Pons (tissue), 1 donor: Measurements from ENCODE around the gene HSPA1L.
"Not testable (repeated sequence)": the region's sequence is repeated elsewhere in the genome, so short reads cannot be mapped to it uniquely, and the experiment has no call there.

Experiments used
- DNase-seq: peaks from one replicate; pipeline ENCODE4 v3.0.0-alpha.2; 2016; ENCODE audit warnings: low spot score

The HSPA1L gene

DNA sequence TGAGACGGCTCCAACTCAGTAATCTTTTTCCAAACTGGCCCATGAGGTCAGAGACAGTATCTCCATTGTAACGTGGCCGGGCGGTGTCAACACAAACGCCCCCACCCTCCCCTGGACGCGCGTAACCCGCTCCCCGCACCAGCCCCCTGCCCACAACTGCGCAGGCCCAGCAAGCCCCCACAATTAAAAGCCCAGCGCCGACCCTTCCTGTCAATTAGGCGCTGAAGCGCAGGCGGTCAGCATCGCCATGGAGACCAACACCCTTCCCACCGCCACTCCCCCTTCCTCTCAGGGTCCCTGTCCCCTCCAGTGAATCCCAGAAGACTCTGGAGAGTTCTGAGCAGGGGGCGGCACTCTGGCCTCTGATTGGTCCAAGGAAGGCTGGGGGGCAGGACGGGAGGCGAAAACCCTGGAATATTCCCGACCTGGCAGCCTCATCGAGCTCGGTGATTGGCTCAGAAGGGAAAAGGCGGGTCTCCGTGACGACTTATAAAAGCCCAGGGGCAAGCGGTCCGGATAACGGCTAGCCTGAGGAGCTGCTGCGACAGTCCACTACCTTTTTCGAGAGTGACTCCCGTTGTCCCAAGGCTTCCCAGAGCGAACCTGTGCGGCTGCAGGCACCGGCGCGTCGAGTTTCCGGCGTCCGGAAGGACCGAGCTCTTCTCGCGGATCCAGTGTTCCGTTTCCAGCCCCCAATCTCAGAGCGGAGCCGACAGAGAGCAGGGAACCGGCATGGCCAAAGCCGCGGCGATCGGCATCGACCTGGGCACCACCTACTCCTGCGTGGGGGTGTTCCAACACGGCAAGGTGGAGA, at the start of gene HSPA1L, which contains the start of gene HSPA1A:
Gene HSPA1L, minus strand, starts transcription at position 259 of the 814 bp plus-strand sequence. CDS start 3,311 bp downstream, outside the sequence.
Gene HSPA1A, plus strand, starts transcription at position 519 of the 814 bp plus-strand sequence. Its CDS starts 214 bp downstream, at position 733.
- peak; percentile 99 for DNase-seq

DNA sequence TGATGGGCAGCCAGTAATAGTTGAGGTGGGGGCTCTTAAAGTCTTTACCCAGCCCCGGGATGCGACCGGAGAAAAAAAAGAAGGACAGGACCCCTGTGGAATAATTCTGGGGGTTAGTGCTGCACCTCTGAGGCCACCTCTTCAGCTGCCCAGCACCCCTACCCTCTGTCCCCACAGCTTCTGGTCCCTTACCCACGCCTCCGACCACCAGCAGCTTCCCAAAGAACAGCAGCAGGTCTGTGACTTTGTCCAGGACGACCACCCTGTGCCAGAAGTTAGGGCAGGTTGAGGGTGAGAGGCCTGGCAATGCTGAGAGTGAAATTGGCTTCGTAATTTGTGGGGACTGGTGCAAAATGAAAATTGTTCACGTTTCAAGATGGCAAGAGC, 49.7 kb upstream of the HSPA1L start:
- no peak for DNase-seq

DNA sequence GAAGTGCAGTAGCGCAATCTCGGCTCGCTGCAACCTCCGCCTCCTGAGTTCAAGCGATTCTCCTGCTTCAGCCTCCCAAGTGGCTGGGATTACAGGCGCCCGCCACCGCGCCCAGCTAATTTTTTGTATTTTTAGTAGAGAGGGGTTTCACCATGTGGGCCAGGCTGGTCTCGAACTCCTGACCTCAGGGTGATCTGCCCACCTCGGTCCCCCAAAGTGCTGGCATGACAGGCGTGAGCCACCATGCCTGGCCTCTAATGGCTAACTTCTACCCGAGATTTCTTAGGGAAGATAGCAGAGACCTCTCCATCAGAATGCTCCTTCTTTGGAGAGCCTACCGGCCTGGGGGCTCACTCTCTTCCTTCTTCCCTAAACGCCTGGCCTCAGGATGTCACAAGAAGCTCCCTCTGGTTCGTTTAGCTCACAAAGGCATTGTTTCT, 49.1 kb upstream of the HSPA1L start:
- not testable (repeated sequence) for DNase-seq

GRCh38 chr6:31862344-31863235, 47.5 kb upstream of the HSPA1L start, which contains the start of gene NEU1:
TSS of gene NEU1 (minus strand) at chr6:31862821. CDS start at chr6:31862776, 45 bp downstream.
- peak; percentile 100 for DNase-seq

DNA sequence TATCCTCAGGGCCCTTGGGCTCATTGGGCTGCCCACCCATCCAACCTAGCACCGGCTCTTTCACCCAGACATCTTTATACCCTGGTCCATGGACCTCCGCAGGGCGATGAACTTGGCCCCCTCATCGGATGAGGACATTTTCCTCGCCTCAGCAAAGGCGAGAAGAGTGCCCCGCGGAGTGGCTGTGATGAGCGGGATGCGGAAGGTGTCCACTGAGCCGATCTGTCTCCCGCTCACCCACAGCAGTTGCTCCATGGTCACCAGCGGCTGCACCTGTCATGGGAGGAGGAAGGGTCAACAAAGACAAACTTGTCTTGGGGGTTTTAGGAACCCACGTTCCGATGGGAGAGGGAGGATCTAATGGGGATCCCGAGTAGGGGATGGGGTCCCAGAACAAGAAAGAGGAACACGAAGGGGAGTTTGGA, 46.8 kb upstream of the HSPA1L start:
- DNase-seq = no peak

GRCh38 chr6:31861150-31861549, 46.1 kb upstream of the HSPA1L start:
- DNase-seq = no peak

GRCh38 chr6:31860349-31860748, 45.3 kb upstream of the HSPA1L start:
- DNase-seq = no peak

GRCh38 chr6:31859923-31860322, 44.8 kb upstream of the HSPA1L start:
- DNase-seq = no peak

- DNase-seq = no peak
These were observed 43.6 kb upstream of the HSPA1L start for GRCh38 chr6:31858707-31859106.

DNA sequence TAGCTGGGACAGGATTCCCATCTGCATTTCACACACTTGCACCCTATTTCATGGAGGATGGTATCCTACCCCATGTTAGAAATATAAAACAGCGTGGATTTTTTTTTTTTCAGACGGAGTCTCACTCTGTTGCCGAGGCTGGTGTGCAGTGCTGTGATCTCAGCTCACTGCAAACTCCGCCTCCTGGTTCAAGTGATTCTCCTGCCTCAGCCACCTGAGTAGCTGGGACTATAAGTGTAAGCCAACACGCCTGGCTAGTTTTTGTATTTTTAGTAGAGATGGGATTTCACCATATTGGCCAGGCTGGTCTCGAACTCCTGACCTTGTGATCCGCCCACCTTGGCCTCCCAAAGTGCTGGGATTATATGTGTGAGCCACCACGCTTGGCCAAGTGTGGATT, 42.7 kb upstream of the HSPA1L start:
- DNase-seq = not testable (repeated sequence)

DNA sequence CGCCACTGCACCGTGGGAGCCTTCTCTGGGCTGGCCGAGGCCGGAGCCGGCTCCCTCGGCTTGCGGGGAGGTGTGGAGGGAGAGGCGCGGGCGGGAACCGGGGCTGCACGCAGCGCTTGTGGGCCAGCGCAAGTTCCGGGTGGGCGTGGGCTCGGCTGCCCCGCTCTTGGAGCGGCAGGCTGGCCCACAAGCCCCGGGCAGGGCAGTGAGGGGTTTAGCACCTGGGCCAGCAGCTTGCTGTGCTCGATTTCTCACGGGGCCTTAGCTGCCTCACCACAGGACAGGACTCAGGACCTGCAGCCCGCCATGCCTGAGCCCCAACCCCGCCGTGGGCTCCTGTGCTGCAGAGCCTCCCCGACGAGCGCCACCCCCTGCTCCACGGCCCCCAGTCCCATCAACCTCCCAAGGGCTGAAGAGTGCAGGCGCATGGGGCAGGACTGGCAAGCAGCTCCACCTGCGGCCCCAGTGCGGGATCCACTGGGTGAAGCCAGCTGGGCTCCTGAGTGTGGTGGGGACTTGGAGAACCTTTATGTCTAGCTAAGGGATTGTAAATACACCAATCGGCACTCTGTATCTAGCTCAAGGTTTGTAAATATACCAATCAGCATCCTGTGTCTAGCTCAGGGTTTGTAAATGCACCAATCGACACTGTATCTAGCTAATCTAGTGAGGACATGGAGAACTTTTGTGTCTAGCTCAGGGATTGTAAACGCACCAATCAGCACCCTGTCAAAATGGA, 37.1 kb upstream of the HSPA1L start:
- DNase-seq = not testable (repeated sequence)

DNA sequence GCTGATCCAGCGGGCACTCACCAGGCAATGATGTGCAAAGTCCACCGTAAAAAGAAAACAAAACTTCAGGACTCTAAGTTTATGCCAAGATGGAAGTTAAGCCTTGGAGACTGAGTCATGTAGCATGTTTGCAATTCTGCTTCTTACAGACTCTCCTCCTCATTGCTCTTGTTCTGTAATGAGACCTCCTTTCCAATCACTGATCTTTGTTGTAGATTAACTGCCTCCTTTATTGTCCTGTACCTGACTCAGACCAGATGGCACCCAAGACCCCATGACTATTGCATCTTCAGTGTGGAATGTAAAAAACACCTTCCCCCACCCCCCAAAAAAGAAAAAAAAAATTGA, 36.4 kb upstream of the HSPA1L start:
- DNase-seq = no peak

GRCh38 chr6:31850765-31851484, 35.8 kb upstream of the HSPA1L start:
- DNase-seq = no peak

GRCh38 chr6:31847276-31847978, 32.3 kb upstream of the HSPA1L start:
- DNase-seq = no peak

DNA sequence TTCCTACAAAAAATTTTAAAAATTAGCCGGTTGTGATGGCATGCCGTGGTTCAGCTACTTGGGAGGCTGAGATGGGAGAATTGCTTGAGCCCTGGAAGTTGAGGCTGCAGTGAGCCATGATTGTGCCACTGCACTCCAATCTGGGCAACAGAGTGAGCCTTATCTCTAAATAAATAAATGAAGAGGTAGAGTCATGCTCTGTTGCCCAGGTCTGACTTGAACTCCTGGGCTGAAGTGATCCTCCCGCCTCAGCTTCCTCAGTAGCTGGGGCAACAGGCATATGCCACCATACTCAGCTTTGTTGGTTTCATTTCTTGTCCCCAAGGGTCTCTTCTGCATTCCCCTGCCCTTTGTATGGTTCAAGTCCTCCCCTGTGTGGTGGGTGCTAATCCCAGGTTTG, 29.4 kb upstream of the HSPA1L start:
- no peak for DNase-seq

GRCh38 chr6:31842053-31842452, 27.0 kb upstream of the HSPA1L start:
- DNase-seq = no peak

GRCh38 chr6:31839779-31840126, 24.7 kb upstream of the HSPA1L start:
- DNase-seq = not testable (repeated sequence)

- DNase-seq = no peak
These were observed 23.9 kb upstream of the HSPA1L start for GRCh38 chr6:31838968-31839367.

DNA sequence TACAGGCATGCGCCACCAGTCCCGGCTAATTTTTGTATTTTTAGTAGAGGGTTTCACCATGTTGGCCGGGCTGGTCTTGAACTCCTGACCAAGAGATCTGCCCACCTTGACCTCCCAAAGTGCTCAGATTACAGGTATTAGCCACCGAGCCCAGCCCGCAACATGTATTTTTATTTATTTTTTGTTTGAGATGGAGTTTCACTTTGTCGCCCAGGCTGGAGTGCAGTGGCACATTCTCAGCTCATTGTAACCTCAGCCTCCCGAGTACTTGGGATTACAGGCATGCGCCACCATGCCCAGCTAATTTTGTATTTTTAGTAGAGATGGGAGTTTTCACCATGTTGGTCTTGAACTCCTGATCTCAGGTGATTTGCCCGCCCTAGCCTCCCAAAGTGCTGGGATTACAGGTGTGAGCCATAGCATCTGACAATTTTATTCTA, 23.1 kb upstream of the HSPA1L start:
- not testable (repeated sequence) for DNase-seq

GRCh38 chr6:31837369-31838113, 22.5 kb upstream of the HSPA1L start:
- DNase-seq = no peak
